GM12801 (cell line): ENCODE results near the gene PTPRE.

Experiments
- CTCF ChIP-seq: IDR thresholded peaks from one replicate; pipeline ENCODE4 v1.5.1; 2011; ENCODE audit warnings: control low read depth; ENCODE audit not compliant: insufficient read length; ENCODE audit errors: extremely low read depth

Gene PTPRE

GRCh38 chr10:128064108-128064969, 157.4 kb downstream of the PTPRE start:
- no peak for TF ChIP-seq CTCF

DNA sequence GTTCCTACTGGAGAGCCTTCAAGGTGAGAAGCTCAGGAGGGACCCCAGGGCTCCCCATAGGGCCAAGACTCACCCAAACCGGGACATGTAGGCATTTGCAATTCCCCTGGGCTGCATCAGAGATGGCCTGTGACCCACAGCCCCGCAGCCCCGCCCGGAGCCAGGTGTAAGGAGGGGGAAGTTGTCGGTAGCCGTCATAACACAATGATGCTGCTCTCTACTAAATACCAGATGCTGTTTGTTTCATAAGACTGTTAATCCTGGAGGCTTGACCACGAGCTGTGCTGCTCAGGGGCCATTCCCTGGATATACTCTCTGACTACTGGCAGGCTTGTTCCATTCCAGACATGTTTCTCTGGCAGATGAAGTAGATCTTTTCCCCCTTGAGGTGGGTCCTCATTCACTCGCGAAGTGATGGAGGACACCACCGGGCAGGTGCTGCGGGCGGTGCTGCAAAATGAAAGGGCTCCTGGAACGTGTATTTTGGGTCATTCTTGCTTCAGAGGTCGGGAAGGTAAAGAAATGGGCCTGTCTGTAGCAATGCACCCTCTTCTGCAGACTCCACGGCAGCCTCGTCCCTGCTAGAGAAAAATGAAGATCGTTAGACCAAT, 158.2 kb downstream of the PTPRE start:
- no peak for TF ChIP-seq CTCF

GRCh38 chr10:128065881-128066534, 159.1 kb downstream of the PTPRE start:
- TF ChIP-seq CTCF: no peak

- TF ChIP-seq CTCF: no peak
These were observed 160.0 kb downstream of the PTPRE start for GRCh38 chr10:128066870-128067382.

- TF ChIP-seq CTCF: no peak
These were observed 160.9 kb downstream of the PTPRE start for GRCh38 chr10:128067691-128068397.

DNA sequence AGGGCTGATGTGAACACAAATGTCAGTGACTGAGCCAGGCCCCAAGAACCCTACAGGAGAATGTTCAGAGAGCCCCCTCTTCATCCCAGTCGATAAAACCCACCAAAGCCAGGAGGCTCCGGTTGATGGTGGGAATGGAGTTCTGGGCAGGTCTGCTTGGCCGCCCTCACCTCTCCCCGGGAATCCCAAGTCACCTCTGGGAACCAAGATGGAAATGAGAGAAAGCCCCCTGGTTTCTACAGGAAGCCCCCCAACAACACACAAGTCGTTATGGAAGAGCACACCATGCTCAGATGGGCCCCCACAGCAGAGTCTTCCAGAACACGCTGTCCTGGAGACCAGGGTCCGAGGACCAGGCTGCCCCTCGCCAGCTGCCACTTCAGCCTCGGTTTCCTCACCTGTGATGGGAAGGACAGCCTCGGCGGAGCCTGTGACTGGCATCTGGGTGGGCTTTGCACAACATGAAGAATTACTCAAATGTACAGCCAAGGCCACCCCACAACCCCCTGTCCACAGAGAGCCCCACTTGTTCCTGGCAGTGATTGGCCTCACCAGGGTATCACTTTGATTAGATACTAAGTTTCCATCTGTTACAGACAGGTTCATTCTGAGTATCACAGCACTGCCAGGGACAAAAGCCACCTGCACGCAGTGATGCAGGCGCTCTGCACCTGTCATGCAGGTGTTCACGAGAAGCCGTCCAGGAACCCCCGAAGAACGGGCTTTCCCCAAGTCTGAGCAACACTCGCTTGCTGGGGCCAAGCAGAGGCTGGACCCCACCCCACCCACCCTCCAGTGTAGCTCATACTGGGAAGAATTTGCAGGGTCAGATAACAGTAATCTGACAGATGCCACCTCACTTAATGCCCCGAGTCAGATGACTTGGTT, 161.7 kb downstream of the PTPRE start:
- no peak for TF ChIP-seq CTCF
